GM21515 (cell line): ENCODE results near the gene KLRC1.
"Not testable (repeated sequence)": the region's sequence is repeated elsewhere in the genome, so short reads cannot be mapped to it uniquely, and the experiment has no call there.

Source experiments
- ATAC-seq: cut with Tn5 transposase; IDR thresholded peaks from one replicate; pipeline ENCODE4 v1.9.1; 2021; ENCODE audit not compliant: unreplicated experiment

Gene KLRC1

DNA sequence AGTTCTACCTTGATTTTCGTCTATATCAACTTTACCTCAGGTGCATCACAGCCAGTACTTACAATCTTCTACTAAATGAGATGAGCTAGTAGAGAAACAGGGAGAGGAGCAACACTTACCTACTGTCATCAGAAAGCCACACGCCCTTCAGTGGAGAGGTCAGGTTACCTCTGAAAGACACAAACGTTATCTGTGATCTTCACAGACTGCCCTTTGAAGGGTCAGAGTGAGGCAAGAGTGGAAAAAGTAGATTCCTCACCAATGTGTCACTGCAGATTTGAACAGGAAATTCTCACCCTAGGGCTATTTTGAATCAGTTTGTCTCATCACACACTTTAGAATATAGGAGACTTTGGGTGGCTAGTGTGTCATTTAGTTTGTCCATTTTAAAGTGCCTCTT lies 31.0 kb downstream of the KLRC1 start:
- not testable (repeated sequence) for ATAC-seq

GRCh38 chr12:10420334-10420733 lies 32.8 kb downstream of the KLRC1 start, which contains the start of gene KLRC3:
Gene KLRC3 (minus strand): TSS chr12:10420595. CDS start chr12:10420550, 45 bp downstream.
- ATAC-seq = not testable (repeated sequence)

DNA sequence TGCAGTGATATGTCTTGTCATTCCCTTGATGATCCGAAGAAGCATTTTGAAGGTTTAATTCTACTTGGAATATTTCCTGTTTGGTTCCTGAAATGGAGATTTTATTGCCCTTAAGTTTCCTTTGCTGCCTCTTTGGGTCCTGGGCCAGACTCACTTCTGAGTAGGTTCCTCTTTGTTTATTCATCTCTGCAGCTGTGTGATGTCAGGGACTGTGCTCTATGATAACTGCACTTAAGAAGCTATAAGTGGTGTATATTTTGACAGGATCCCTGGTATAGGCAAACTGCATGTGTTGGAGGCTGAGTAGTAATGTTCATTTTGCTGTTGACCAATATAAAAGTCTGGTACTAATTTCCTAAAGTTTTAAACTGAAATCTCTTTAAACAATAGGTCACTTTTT lies 43.8 kb downstream of the KLRC1 start, which contains the start of gene KLRC4:
KLRC4 (minus strand) TSS at position 366 of the 400 bp plus-strand sequence; CDS start at position 184, 182 bp downstream.
- no peak for ATAC-seq

- no peak for ATAC-seq
These were observed 44.3 kb downstream of the KLRC1 start for GRCh38 chr12:10408842-10409241.

GRCh38 chr12:10406725-10407124 lies 46.5 kb downstream of the KLRC1 start:
- no peak for ATAC-seq

- no peak for ATAC-seq
These were observed 47.9 kb downstream of the KLRC1 start for GRCh38 chr12:10405294-10405693.

DNA sequence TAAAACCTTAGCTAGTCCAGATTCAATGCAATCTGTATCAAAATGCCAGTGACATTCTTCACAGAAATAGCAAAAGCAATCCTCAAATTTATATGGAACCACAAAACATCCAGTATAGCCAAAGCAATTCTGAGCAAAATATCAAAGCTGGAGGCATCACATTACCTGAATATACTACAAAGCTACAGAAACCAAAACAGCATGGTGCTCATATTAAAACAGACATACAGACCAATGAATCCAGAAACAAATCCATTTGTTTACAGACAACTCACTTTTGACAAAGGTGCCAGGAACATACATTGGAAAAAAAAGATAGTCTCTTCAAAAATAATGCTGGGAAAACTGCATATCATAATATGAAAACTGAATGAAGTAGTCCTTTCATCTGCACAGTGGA lies 48.4 kb downstream of the KLRC1 start:
- ATAC-seq = no peak

DNA sequence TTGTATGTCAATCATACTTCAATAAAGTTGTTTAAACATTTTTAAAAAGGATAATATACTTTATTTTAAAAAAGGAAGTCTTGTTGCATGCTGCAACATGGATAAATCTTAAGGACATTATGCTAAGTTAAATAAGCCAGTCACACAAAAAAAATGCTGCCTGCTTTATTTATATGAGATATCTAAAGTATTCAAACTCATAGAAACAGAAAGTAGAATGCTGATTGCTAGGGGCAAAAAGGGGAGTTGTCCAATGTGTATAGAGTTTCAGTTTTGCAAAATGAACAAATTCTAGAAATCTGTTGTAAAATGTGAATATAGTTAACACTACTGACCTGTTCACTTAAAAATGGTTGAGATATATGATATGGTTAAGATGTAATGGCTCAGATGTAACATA lies 52.3 kb downstream of the KLRC1 start:
- ATAC-seq = no peak

DNA sequence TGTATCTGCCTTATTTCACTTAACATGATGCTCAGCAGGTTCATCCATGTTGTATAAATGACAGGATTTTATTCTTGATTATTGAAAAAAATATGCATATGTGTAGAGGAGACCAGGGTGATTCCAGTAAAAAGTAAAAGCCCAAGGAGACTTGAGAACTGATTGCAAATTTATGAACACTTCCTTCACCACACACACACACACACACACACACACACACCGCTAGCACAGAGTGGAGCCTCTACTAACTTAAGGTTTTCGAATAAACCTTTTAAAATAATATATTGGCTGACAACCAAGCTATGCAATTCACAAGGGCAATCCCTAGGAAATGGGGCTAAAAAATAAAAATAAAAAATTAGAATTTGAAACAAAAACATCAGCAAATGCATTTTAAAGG lies 55.0 kb downstream of the KLRC1 start:
- no peak for ATAC-seq

DNA sequence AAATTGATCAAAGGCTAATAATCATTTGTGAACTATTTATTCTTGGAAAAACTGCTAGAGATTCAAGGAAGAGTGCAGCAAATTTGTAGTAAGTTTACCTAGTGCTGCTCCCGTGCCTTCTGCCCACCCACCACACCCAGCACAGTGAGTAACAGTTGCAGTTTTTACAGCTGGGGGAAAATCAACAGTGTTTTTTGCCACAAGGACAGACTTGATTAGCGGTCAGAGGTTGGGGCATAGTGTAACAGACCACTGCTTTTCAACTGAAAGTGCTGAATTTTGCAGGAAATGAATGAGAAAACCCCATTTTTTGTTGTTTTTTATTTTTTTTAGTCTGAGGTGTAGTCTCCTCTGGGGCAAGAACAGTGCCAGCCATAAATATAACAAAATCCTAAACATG lies 55.9 kb downstream of the KLRC1 start:
- ATAC-seq = no peak

GRCh38 chr12:10396176-10396575 lies 57.0 kb downstream of the KLRC1 start:
- ATAC-seq = not testable (repeated sequence)
